ENCODE results near the gene PLCG2. TPM values are rescaled to one million over a fixed set of nuclear protein-coding genes. Genes with fewer than 3 reads are reported as not detected.
A peak's percentile ranks its signal among the peaks of the same experiment; 100 is the strongest.

Gene PLCG2
- total RNA-seq, 4 donors from 2014 or later = 5.3 to 15.8 (median 9.5) TPM

- Histone ChIP-seq H3K4me1 (peaks cover 0 to 10% (median 6%) of the 10 kb centered on the region in 3 donors), H3K27me3 (no peaks in the 10 kb centered on the region), H3K27ac (peak overlapping the region in 2 of 4 donors; percentile 57 to 63), H3K36me3 (peaks cover 0 to 24% (median 0%) of the 10 kb centered on the region in 3 donors), H3K4me3 (no peak overlapping the region), H3K9me3 (no peaks in the 10 kb centered on the region)
- DNase-seq = no peak
- 65 to 84% methylated on average over 12 of the region's 12 CpGs for WGBS, 2 donors
- TF ChIP-seq POLR2A (IDR thresholded peaks at IDR 0.05) = no peak
- TF ChIP-seq, protein P1, sequence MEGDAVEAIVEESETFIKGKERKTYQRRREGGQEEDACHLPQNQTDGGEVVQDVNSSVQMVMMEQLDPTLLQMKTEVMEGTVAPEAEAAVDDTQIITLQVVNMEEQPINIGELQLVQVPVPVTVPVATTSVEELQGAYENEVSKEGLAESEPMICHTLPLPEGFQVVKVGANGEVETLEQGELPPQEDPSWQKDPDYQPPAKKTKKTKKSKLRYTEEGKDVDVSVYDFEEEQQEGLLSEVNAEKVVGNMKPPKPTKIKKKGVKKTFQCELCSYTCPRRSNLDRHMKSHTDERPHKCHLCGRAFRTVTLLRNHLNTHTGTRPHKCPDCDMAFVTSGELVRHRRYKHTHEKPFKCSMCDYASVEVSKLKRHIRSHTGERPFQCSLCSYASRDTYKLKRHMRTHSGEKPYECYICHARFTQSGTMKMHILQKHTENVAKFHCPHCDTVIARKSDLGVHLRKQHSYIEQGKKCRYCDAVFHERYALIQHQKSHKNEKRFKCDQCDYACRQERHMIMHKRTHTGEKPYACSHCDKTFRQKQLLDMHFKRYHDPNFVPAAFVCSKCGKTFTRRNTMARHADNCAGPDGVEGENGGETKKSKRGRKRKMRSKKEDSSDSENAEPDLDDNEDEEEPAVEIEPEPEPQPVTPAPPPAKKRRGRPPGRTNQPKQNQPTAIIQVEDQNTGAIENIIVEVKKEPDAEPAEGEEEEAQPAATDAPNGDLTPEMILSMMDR (IDR thresholded peaks at IDR 0.05) = no peak
- intact Hi-C loops (cut with DNase I) = no loop called here
Measured at GRCh38 chr16:81921085-81921814, 142.2 kb downstream of the PLCG2 start.

- H3K4me3 ChIP-seq = no peak overlapping the region
- no peaks in the 10 kb centered on the region for H3K27me3 ChIP-seq
- peaks cover 0 to 24% (median 0%) of the 10 kb centered on the region in 3 donors for H3K36me3 ChIP-seq
- DNase-seq = no peak
- intact Hi-C loops (cut with DNase I) = no loop called here
- TF ChIP-seq POLR2A (IDR thresholded peaks at IDR 0.05) = no peak
- TF ChIP-seq, protein P1 (IDR thresholded peaks at IDR 0.05) = no peak
- WGBS, 2 donors = 85 to 97% methylated on average over 5 of the region's 5 CpGs
- peak overlapping the region in 2 of 4 donors; percentile 57 to 63 for H3K27ac ChIP-seq
- H3K9me3 ChIP-seq = no peaks in the 10 kb centered on the region
- peaks cover 0 to 10% (median 6%) of the 10 kb centered on the region in 3 donors for H3K4me1 ChIP-seq
Measured at GRCh38 chr16:81921843-81922584, 142.9 kb downstream of the PLCG2 start.

- no peaks in the 10 kb centered on the region for H3K27me3 ChIP-seq
- H3K4me1 ChIP-seq = peaks cover 0 to 10% (median 7%) of the 10 kb centered on the region in 3 donors
- peaks cover 0 to 26% (median 0%) of the 10 kb centered on the region in 3 donors for H3K36me3 ChIP-seq
- no peak for DNase-seq
- H3K4me3 ChIP-seq = no peak overlapping the region
- WGBS, 2 donors = 0 to 79% methylated on average over 1 to 9 of the region's 9 CpGs
- no peak overlapping the region for H3K27ac ChIP-seq
- intact Hi-C loops (cut with DNase I) = no loop called here
- H3K9me3 ChIP-seq = no peaks in the 10 kb centered on the region
- no peak for TF ChIP-seq POLR2A (IDR thresholded peaks at IDR 0.05)
- TF ChIP-seq, protein P1 (IDR thresholded peaks at IDR 0.05) = no peak
Measured at GRCh38 chr16:81923296-81923695, 144.2 kb downstream of the PLCG2 start.

DNA sequence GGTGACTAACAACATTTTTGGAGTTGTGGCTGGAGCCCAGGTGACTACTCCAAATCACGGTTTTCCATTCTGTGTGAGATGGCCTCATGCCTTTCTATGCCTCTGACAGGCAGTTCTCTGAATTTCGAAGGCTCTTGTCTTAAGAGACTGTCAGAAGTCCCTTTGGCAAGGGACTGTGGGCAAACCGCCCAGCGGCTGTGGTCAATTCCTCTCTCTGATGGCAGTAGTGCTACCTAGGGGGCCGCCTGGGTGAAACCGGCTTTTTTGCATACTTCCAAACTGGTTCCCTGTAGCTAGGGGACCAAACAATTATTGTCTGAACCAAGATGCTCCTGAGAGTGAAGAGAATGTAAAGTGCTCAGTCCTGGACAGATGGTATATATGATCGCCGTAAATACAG lies 145.9 kb downstream of the PLCG2 start:
- intact Hi-C loops (cut with DNase I) = no loop called here
- TF ChIP-seq, protein P1 (IDR thresholded peaks at IDR 0.05) = no peak
- no peak for TF ChIP-seq POLR2A (IDR thresholded peaks at IDR 0.05)
- H3K4me1 ChIP-seq = peaks cover 8 to 23% (median 16%) of the 10 kb centered on the region in 3 donors
- DNase-seq = no peak
- peaks cover 0 to 30% (median 0%) of the 10 kb centered on the region in 3 donors for H3K36me3 ChIP-seq
- no peak overlapping the region for H3K4me3 ChIP-seq
- 80 to 88% methylated on average over 1 to 3 of the region's 8 CpGs for WGBS, 2 donors
- H3K27me3 ChIP-seq = no peaks in the 10 kb centered on the region
- no peak overlapping the region for H3K27ac ChIP-seq
- no peaks in the 10 kb centered on the region for H3K9me3 ChIP-seq

DNA sequence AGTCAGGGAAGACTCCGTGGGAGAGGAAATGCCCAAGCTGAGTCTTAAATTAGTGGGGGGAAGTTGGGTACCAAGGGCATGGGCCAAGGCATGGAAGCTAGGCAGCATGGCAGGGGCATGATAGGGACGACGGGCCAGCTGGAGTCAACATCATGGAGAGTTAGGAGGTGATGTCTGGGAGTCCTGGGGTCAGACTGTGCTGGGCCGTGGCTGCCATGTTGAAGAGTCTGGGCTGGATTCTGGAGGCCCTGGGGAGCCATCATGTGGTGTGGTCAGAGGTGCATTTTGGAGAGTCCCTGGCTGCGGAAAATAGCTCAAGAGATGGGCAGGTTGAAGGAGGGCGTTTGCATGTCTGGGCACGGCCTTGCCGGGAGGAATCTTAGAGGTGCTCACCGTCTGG lies 146.9 kb downstream of the PLCG2 start:
- peaks cover 8 to 23% (median 16%) of the 10 kb centered on the region in 3 donors for H3K4me1 ChIP-seq
- H3K36me3 ChIP-seq = peaks cover 0 to 30% (median 0%) of the 10 kb centered on the region in 3 donors
- no peaks in the 10 kb centered on the region for H3K9me3 ChIP-seq
- intact Hi-C loops (cut with DNase I) = no loop called here
- WGBS, 2 donors = 83 to 89% methylated on average over 8 to 9 of the region's 9 CpGs
- no peaks in the 10 kb centered on the region for H3K27me3 ChIP-seq
- H3K27ac ChIP-seq = no peak overlapping the region
- no peak overlapping the region for H3K4me3 ChIP-seq
- DNase-seq = no peak
- no peak for TF ChIP-seq POLR2A (IDR thresholded peaks at IDR 0.05)
- TF ChIP-seq, protein P1 (IDR thresholded peaks at IDR 0.05) = no peak
